Endothelial cell of umbilical vein (primary cell): Measurements from ENCODE around the gene PTPRK. TPM values are rescaled to one million over a fixed set of nuclear protein-coding genes. Genes with fewer than 3 reads are reported as not detected.

Experiments
- BruUV-seq: library from RNA; stranded (reverse); fragments of 400-500 nt; replicated peaks from 2 replicates; lab custom pipeline; 2021; lab: Mats Ljungman, UMichigan
- CTCF ChIA-PET: fragments of 300-600, 350-600 bp; sonication (Branson Sonifier 250); formaldehyde crosslinking; loops from one replicate; lab custom pipeline; 2021; ENCODE audit warnings: antibody characterized with exemption, inconsistent platforms; lab: Charles Lee
- POLR2A ChIA-PET: fragments of 300-600, 350-600 bp; sonication (Branson Sonifier 250); formaldehyde crosslinking; loops from one replicate; lab custom pipeline; 2021; ENCODE audit warnings: antibody characterized with exemption, inconsistent platforms; lab: Charles Lee
- DNase-seq: peaks from one replicate; pipeline ENCODE4 v3.0.0-alpha.2; 2011; ENCODE audit warnings: low read depth, low spot score
- FAIRE-seq: peaks from 2 replicates; lab custom pipeline; 2011; peaks lifted over from hg19 to GRCh38; lab: Jason Lieb, UNC
- H2AFZ ChIP-seq: 2 replicates; pipeline ENCODE4 v1.6.0; 2012; ENCODE audit warnings: low read depth, low read length, control low read depth, inconsistent platforms
- H3K27ac ChIP-seq: 2 replicates; pipeline ENCODE4 v1.5.1; 2011; ENCODE audit warnings: low read depth, mild to moderate bottlenecking, control low read depth, low read length, moderate library complexity; ENCODE audit not compliant: insufficient read depth
- H3K27me3 ChIP-seq, 2 experiments: 2 replicates each; pipeline versions ENCODE4 v1.6.0 to v1.6.1; 2011; ENCODE audit warnings: low read length in 2 of 2, mixed read lengths in 1 of 2; ENCODE audit not compliant: control insufficient read depth in 2 of 2, insufficient read depth in 2 of 2
- H3K36me3 ChIP-seq, 2 experiments: 2 replicates in 1 of 2; 3 replicates in 1 of 2; pipeline ENCODE4 v1.5.1; 2011; ENCODE audit warnings: low read length in 2 of 2, mild to moderate bottlenecking in 1 of 2, moderate library complexity in 1 of 2; ENCODE audit not compliant: control insufficient read depth in 2 of 2, insufficient read depth in 2 of 2; ENCODE audit errors: extremely low read depth in 1 of 2
- H3K4me1 ChIP-seq: 3 replicates; pipeline ENCODE4 v1.5.1; 2011; ENCODE audit warnings: mild to moderate bottlenecking, low read length; ENCODE audit not compliant: control insufficient read depth, insufficient read depth; ENCODE audit errors: extremely low read depth
- H3K4me2 ChIP-seq: 2 replicates; pipeline ENCODE4 v1.6.1; 2011; ENCODE audit warnings: low read length, control low read depth, mixed read lengths; ENCODE audit not compliant: insufficient read depth
- H3K4me3 ChIP-seq, 3 experiments: fragments of 200-600 bp in 1 of 3; sonication (generic), shearing (Covaris generic) in 1 of 3; replicated peaks in 1 of 3; 2 replicates each; pipeline ENCODE4 v1.5.1; 2011 to 2016; ENCODE audit warnings: control low read depth in 3 of 3, low read length in 3 of 3, mild to moderate bottlenecking in 2 of 3, inconsistent platforms in 1 of 3, low read depth in 1 of 3, moderate library complexity in 1 of 3; ENCODE audit not compliant: insufficient read depth in 1 of 3
- H3K79me2 ChIP-seq: 2 replicates; pipeline ENCODE4 v1.6.0; 2012; ENCODE audit warnings: low read length, inconsistent platforms; ENCODE audit not compliant: control insufficient read depth, insufficient read depth
- H3K9ac ChIP-seq: replicated peaks from 2 replicates; pipeline ENCODE3; 2011; ENCODE audit warnings: low read length, control low read depth; ENCODE audit not compliant: insufficient read depth; ENCODE audit errors: extremely low read depth
- H3K9me1 ChIP-seq: replicated peaks from 3 replicates; pipeline ENCODE4 v1.6.0; 2011; ENCODE audit warnings: mild to moderate bottlenecking, low read length; ENCODE audit not compliant: control insufficient read depth, insufficient read depth; ENCODE audit errors: extremely low read depth
- H3K9me3 ChIP-seq: replicated peaks from 2 replicates; pipeline ENCODE4 v1.5.1; 2012; ENCODE audit warnings: low read length, inconsistent platforms; ENCODE audit not compliant: control insufficient read depth, insufficient read depth
- H4K20me1 ChIP-seq: replicated peaks from 2 replicates; pipeline ENCODE3; 2011; ENCODE audit warnings: mild to moderate bottlenecking, low read length; ENCODE audit not compliant: control insufficient read depth, insufficient read depth; ENCODE audit errors: extremely low read depth
- CTCF ChIP-seq, 2 donors: IDR thresholded peaks; 1 replicate in 1 of 2; 2 replicates in 1 of 2; pipeline ENCODE4 v1.5.1; 2011; ENCODE audit warnings: low read length in 2 of 2, mild to moderate bottlenecking in 2 of 2, moderate library complexity in 2 of 2, control low read depth in 1 of 2, inconsistent platforms in 1 of 2, low read depth in 1 of 2; ENCODE audit not compliant: insufficient read depth in 1 of 2; ENCODE audit errors: extremely low read depth in 1 of 2
- EZH2 ChIP-seq: IDR thresholded peaks from 2 replicates; pipeline ENCODE4 v1.6.1; 2012; ENCODE audit warnings: borderline replicate concordance, low read depth, mild to moderate bottlenecking, moderate library complexity, low read length, inconsistent platforms; ENCODE audit not compliant: severe bottlenecking
- FOS ChIP-seq: IDR thresholded peaks from 2 replicates; pipeline ENCODE4 v1.6.1; 2011; ENCODE audit warnings: mild to moderate bottlenecking, low read length, moderate library complexity, borderline replicate concordance; ENCODE audit not compliant: insufficient read depth
- GATA2 ChIP-seq: IDR thresholded peaks from 2 replicates; pipeline ENCODE4 v1.7.0; 2011; ENCODE audit warnings: low read depth, mild to moderate bottlenecking, moderate library complexity, mixed read lengths, low read length; ENCODE audit not compliant: insufficient read length, insufficient read depth
- JUN ChIP-seq: IDR thresholded peaks from 2 replicates; pipeline ENCODE4 v1.6.1; 2011; ENCODE audit warnings: borderline replicate concordance, low read depth; ENCODE audit not compliant: insufficient read length, insufficient read depth
- MAX ChIP-seq: IDR thresholded peaks from 2 replicates; pipeline ENCODE4 v1.6.1; 2011; ENCODE audit not compliant: insufficient read depth, insufficient read length
- MYC ChIP-seq: IDR thresholded peaks from one replicate; pipeline ENCODE4 v1.6.1; 2011; ENCODE audit warnings: mild to moderate bottlenecking, low read depth, low read length
- POLR2A ChIP-seq: IDR thresholded peaks from 2 replicates; pipeline ENCODE4 v1.6.1; 2012; ENCODE audit warnings: low read depth, mild to moderate bottlenecking, control low read depth, low read length
- POLR2AphosphoS5 ChIP-seq: IDR thresholded peaks from 2 replicates; pipeline ENCODE4 v1.6.1; 2012; ENCODE audit warnings: low read depth, mild to moderate bottlenecking, control low read depth, low read length, moderate library complexity; ENCODE audit not compliant: insufficient read depth
- dilution Hi-C: fragments of 300-500 bp; cut with MboI; formaldehyde crosslinking; loops from one replicate; pipeline ENCODE4 v1.15.0; 2019; ENCODE audit warnings: low sequenced_read_pairs; ENCODE audit not compliant: extremely low pct_ligation_motif_present
- intact Hi-C: fragments of 100-400 bp; cut with micrococcal nuclease; formaldehyde crosslinking; loops from one replicate; pipeline ENCODE4 v1.10.0; 2022
- polyA plus RNA-seq, 4 experiments: library from polyadenylated mRNA; depleted of rRNA in 3 of 4; stranded (reverse) in 3 of 4; unstranded in 1 of 4; fragments of >200 nt; gene quantifications; 2 replicates each; pipeline versions ENCODE4 v1.2.1 to v1.2.3, GENCODE V29; 2011 to 2012; ENCODE audit warnings: missing spikeins in 1 of 4
- total RNA-seq: library from RNA; stranded (reverse); gene quantifications from 2 replicates; pipeline ENCODE4 v1.2.3, GENCODE V29; 2021

The PTPRK gene
- total and polyA plus RNA-seq, 2 donors (not counting 3 experiments of a cell fraction or from before 2014, with no cell fraction given): 15.2 to 74.0 TPM

- Histone ChIP-seq H3K27ac (no peak overlapping the region), H3K9me3 (no peaks in the 10 kb centered on the region), H3K4me2 (no peak overlapping the region), H3K4me1 (no peaks in the 10 kb centered on the region), H3K27me3 (no peaks in the 10 kb centered on the region), H4K20me1 (no peaks in the 10 kb centered on the region), H3K9me1 (no peaks in the 10 kb centered on the region), H3K9ac (no peak overlapping the region), H3K4me3 (no peak overlapping the region), H3K79me2 (no peaks in the 10 kb centered on the region), H3K36me3 (no peaks in the 10 kb centered on the region), H2AFZ (no peak overlapping the region)
- DNase-seq (no peak), FAIRE-seq (no peak)
- intact Hi-C loops (no loop called here), dilution Hi-C loops (no loop called here)
- POLR2A ChIA-PET: no interaction called here
- BruUV-seq: no TSS peak
- TF ChIP-seq JUN: no peak
- TF ChIP-seq MAX: no peak
- no peak for TF ChIP-seq POLR2A
- TF ChIP-seq EZH2: no peak
- no peak for TF ChIP-seq FOS
- no peak for TF ChIP-seq MYC
- no peak for TF ChIP-seq POLR2AphosphoS5
- no peak for TF ChIP-seq CTCF (IDR thresholded peaks at IDR 0.05; ENCODE audit: extremely low read depth in 1 of 2, insufficient read depth in 1 of 2, low read depth in 1 of 2, low read length in 2 of 2)
- no peak for TF ChIP-seq GATA2
- CTCF ChIA-PET: interaction anchor here (1.3 kb wide), 1 partner anchor 9 kb away, joined by 3 read pairs; no protein-coding TSS in a partner anchor
These were observed 492.2 kb downstream of the PTPRK start for GRCh38 chr6:128028183-128028582.
